Fibroblast of lung (primary cell): ENCODE data around the gene ZNF414. TPM values are rescaled to one million over a fixed set of nuclear protein-coding genes. Genes with fewer than 3 reads are reported as not detected.

Source experiments
- DNase-seq, 2 donors: peaks; one replicate each; pipeline versions ENCODE4 v3.0.0 to v3.0.0-alpha.2; 2010; ENCODE audit warnings: low read depth in 2 of 2
- H2AFZ ChIP-seq: 2 replicates; pipeline ENCODE4 v1.5.1; 2012; ENCODE audit warnings: low read length, control low read depth, inconsistent platforms
- H3K27ac ChIP-seq: 2 replicates; pipeline ENCODE4 v1.5.1; 2011; ENCODE audit warnings: low read length, control low read depth; ENCODE audit not compliant: insufficient read depth
- H3K27me3 ChIP-seq: 2 replicates; pipeline ENCODE4 v1.5.1; 2011; ENCODE audit warnings: mild to moderate bottlenecking, low read length; ENCODE audit not compliant: control insufficient read depth, insufficient read depth
- H3K36me3 ChIP-seq: 2 replicates; pipeline ENCODE4 v1.5.1; 2011; ENCODE audit warnings: low read length; ENCODE audit not compliant: control insufficient read depth, insufficient read depth
- H3K4me1 ChIP-seq: 2 replicates; pipeline ENCODE4 v1.5.1; 2011; ENCODE audit warnings: low read length; ENCODE audit not compliant: control insufficient read depth, insufficient read depth; ENCODE audit errors: extremely low read depth
- H3K4me2 ChIP-seq: 2 replicates; pipeline ENCODE4 v1.5.1; 2011; ENCODE audit warnings: low read length, control low read depth; ENCODE audit not compliant: insufficient read depth; ENCODE audit errors: extremely low read depth
- H3K4me3 ChIP-seq, 4 experiments: fragments of 200-600 bp in 1 of 4; sonication (generic) in 1 of 4; replicated peaks in 1 of 4; 2 replicates each; pipeline ENCODE4 v1.5.1; 2011 to 2016; ENCODE audit warnings: low read length in 4 of 4, low read depth in 3 of 4, mild to moderate bottlenecking in 3 of 4, control low read depth in 2 of 4, inconsistent platforms in 1 of 4, mixed read lengths in 1 of 4; ENCODE audit not compliant: insufficient read depth in 1 of 4; ENCODE audit errors: control extremely low read depth in 1 of 4
- H3K79me2 ChIP-seq: 2 replicates; pipeline ENCODE4 v1.5.1; 2012; ENCODE audit warnings: mild to moderate bottlenecking, low read length, inconsistent platforms; ENCODE audit not compliant: control insufficient read depth, insufficient read depth
- H3K9ac ChIP-seq: 2 replicates; pipeline ENCODE4 v1.5.1; 2011; ENCODE audit warnings: mild to moderate bottlenecking, low read length, control low read depth; ENCODE audit not compliant: insufficient read depth
- H3K9me3 ChIP-seq: 2 replicates; pipeline ENCODE4 v1.5.1; 2012; ENCODE audit warnings: low read depth, low read length; ENCODE audit not compliant: control insufficient read depth, insufficient read depth
- H4K20me1 ChIP-seq: 2 replicates; pipeline ENCODE4 v1.5.1; 2011; ENCODE audit warnings: low read length; ENCODE audit not compliant: control insufficient read depth, insufficient read depth; ENCODE audit errors: extremely low read depth
- CTCF ChIP-seq, 2 donors: IDR thresholded peaks in 1 of 2; conservative IDR thresholded peaks in 1 of 2; 1 replicate in 1 of 2; 2 replicates in 1 of 2; pipeline ENCODE4 v1.5.1; 2011 to 2012; ENCODE audit warnings: low read length in 2 of 2, control low read depth in 1 of 2, inconsistent platforms in 1 of 2, low read depth in 1 of 2, mild to moderate bottlenecking in 1 of 2
- EZH2 ChIP-seq: IDR thresholded peaks from 2 replicates; pipeline ENCODE4 v1.5.1; 2012; ENCODE audit warnings: low read length, control low read depth, mild to moderate bottlenecking; ENCODE audit errors: missing control alignments
- polyA plus RNA-seq, 2 donors: library from polyadenylated mRNA; depleted of rRNA in 1 of 2; stranded (reverse) in 1 of 2; unstranded in 1 of 2; fragments of >200 nt; gene quantifications; 2 replicates each; pipeline ENCODE4 v1.2.1, GENCODE V29; 2011 to 2012; ENCODE audit warnings: missing spikeins in 1 of 2
- total RNA-seq: library from RNA; depleted of rRNA; stranded (reverse); fragments of >200 nt; gene quantifications from 2 replicates; pipeline ENCODE4 v1.2.1, GENCODE V29; 2014

Gene ZNF414
- total and polyA plus RNA-seq, 2 donors (not counting 1 experiment from before 2014, with no cell fraction given), result 3.4 to 4.0 TPM

- Histone ChIP-seq H3K36me3 (peaks cover 34% of the 10 kb centered on the region), H3K4me2 (no peak overlapping the region), H3K27me3 (no peaks in the 10 kb centered on the region), H2AFZ (no peak overlapping the region), H3K79me2 (peaks cover 42% of the 10 kb centered on the region), H3K9me3 (no peaks in the 10 kb centered on the region), H3K4me3 (no peak overlapping the region), H4K20me1 (no peaks in the 10 kb centered on the region), H3K4me1 (no peaks in the 10 kb centered on the region), H3K9ac (no peak overlapping the region), H3K27ac (no peak overlapping the region)
- DNase-seq, result no peak
- TF ChIP-seq CTCF (conservative IDR thresholded peaks at IDR 0.05 in 1 of 2, IDR thresholded peaks at IDR 0.05 in 1 of 2; ENCODE audit: low read depth in 1 of 2, low read length in 2 of 2), result no peak
- no peak for TF ChIP-seq EZH2
These were observed 30.8 kb downstream of the ZNF414 start for GRCh38 chr19:8483165-8483564.

- no peak overlapping the region for H3K4me3 ChIP-seq
- no peak overlapping the region for H3K9ac ChIP-seq
- H2AFZ ChIP-seq, result no peak overlapping the region
- no peaks in the 10 kb centered on the region for H4K20me1 ChIP-seq
- no peak overlapping the region for H3K27ac ChIP-seq
- no peak for DNase-seq
- no peak overlapping the region for H3K4me2 ChIP-seq
- no peaks in the 10 kb centered on the region for H3K9me3 ChIP-seq
- peaks cover 1% of the 10 kb centered on the region for H3K4me1 ChIP-seq
- H3K27me3 ChIP-seq, result no peaks in the 10 kb centered on the region
- peaks cover 31% of the 10 kb centered on the region for H3K36me3 ChIP-seq
- peaks cover 47% of the 10 kb centered on the region for H3K79me2 ChIP-seq
- no peak for TF ChIP-seq CTCF (conservative IDR thresholded peaks at IDR 0.05 in 1 of 2, IDR thresholded peaks at IDR 0.05 in 1 of 2; ENCODE audit: low read depth in 1 of 2, low read length in 2 of 2)
- no peak for TF ChIP-seq EZH2
These were observed 31.3 kb downstream of the ZNF414 start for GRCh38 chr19:8482696-8483095.

GRCh38 chr19:8481616-8482015 lies 32.4 kb downstream of the ZNF414 start:
- Histone ChIP-seq H2AFZ (no peak overlapping the region), H3K4me1 (peaks cover 2% of the 10 kb centered on the region), H3K9ac (no peak overlapping the region), H3K4me2 (no peak overlapping the region), H3K27me3 (no peaks in the 10 kb centered on the region), H3K9me3 (no peaks in the 10 kb centered on the region), H3K27ac (no peak overlapping the region), H3K79me2 (peaks cover 56% of the 10 kb centered on the region), H4K20me1 (no peaks in the 10 kb centered on the region), H3K36me3 (peaks cover 25% of the 10 kb centered on the region), H3K4me3 (no peak overlapping the region)
- TF ChIP-seq EZH2, result no peak
- TF ChIP-seq CTCF (conservative IDR thresholded peaks at IDR 0.05 in 1 of 2, IDR thresholded peaks at IDR 0.05 in 1 of 2; ENCODE audit: low read depth in 1 of 2, low read length in 2 of 2), result no peak
- no peak for DNase-seq
